GM21360 (cell line): Measurements from ENCODE around the gene PACSIN2.
A peak's percentile ranks its signal among the peaks of the same experiment; 100 is the strongest.
"Not testable (repeated sequence)": the region's sequence is repeated elsewhere in the genome, so short reads cannot be mapped to it uniquely, and the experiment has no call there.

ENCODE experiments used
- ATAC-seq: cut with Tn5 transposase; IDR thresholded peaks from one replicate; pipeline ENCODE4 v1.9.1; 2021; ENCODE audit warnings: mild to moderate bottlenecking, moderate library complexity; ENCODE audit not compliant: unreplicated experiment

PACSIN2 gene, protein sequence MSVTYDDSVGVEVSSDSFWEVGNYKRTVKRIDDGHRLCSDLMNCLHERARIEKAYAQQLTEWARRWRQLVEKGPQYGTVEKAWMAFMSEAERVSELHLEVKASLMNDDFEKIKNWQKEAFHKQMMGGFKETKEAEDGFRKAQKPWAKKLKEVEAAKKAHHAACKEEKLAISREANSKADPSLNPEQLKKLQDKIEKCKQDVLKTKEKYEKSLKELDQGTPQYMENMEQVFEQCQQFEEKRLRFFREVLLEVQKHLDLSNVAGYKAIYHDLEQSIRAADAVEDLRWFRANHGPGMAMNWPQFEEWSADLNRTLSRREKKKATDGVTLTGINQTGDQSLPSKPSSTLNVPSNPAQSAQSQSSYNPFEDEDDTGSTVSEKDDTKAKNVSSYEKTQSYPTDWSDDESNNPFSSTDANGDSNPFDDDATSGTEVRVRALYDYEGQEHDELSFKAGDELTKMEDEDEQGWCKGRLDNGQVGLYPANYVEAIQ

GRCh38 chr22:43014869-43015676, at the start of gene PACSIN2:
TSS of gene PACSIN2 (minus strand) at chr22:43015149. CDS start at chr22:42912080, 103,069 bp downstream.
- ATAC-seq = peak; percentile 88

- ATAC-seq = no peak
Observed at GRCh38 chr22:43060183-43060582, 45.2 kb upstream of the PACSIN2 start.

DNA sequence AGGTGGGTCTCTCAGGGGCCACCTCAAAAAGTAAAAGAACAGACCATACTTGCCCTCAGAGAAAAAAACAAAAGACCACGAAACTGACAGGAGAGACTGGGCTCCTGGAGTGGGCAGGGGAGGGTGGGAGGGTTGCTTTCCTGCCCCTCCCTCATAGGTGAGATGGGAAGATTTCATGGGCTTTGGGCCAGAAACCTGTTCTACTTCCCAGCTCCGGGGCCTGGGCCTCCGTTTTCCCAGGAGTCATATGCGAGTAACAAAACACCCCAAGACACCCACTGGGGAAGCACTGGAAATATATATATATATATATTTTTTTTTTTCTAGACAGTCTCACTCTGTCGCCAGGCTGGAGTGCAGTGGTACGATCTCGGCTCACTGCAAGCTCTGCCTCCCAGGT, 42.7 kb upstream of the PACSIN2 start:
- no peak for ATAC-seq

GRCh38 chr22:43053176-43053575, 38.2 kb upstream of the PACSIN2 start:
- no peak for ATAC-seq

- ATAC-seq = no peak
Observed at GRCh38 chr22:43050995-43051394, 36.0 kb upstream of the PACSIN2 start.

DNA sequence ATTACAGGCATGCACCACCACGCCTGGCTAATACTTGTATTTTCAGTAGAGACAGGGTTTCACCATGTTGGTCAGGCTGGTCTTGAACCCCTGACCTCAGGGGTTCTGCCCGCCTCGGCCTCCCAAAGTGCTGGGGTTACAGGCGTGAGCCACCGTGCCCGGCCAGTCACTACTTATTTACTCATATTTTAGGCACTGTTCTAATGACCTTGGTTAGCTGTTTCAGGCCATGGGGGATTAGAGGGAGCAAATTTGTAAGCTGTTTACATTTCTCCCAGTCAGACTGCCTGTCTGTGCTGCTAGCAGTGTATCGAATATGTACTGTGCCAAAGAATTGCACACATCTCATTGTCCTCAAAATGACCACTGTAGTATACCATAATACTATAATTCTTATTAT, 32.7 kb upstream of the PACSIN2 start:
- no peak for ATAC-seq

DNA sequence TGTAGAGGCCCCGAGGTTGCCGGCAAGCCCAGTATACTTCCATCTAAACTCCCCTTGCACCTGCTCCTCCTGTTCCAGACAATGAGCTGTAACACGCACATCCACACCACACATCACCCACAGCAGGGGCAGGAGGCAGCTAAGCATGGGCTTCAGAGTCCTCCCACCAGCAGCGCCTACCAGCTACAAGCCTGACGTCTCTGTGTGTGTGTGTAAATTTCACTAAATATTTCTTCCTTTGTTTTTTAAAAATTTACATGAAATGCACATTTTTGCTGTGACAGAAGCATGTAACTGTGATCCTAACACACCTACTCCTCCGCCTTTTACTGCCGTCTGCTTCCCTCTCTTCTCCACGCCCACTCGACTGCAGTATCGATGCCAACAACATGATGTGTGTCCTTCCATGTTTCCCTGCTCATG, 29.4 kb upstream of the PACSIN2 start:
- no peak for ATAC-seq

DNA sequence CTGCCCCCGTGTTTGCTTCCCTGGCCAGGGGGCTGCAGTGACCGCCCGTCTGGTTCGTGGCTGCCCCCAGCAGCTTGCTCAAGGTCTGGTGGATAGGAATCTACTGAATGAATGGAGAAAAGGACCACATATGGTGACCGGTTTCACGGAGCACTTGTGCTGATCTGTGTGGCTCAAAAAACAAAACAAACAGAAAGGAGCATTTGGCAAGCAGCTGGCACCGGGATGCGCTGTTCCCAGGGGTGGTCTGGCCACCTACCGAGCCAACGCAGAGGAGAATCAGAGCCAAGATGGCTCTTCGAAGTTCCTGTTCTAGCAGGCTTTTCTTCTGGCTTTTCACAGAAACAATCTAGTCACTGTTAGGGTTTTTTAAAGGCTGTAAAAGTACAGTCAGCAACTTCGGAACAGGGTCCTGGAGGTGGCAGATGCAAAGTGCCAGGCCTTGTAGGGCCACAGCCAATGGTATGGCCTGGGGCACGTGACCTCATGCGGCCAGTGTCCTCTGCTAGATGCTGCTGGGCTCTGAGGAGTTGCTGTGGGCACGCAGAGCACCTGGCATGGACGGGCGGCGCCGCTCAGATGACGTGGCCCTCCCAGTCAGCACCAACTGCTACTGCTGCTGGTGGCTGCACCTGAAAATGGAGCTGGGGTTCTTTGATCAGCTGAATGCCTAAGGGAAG, 27.3 kb upstream of the PACSIN2 start:
- no peak for ATAC-seq

DNA sequence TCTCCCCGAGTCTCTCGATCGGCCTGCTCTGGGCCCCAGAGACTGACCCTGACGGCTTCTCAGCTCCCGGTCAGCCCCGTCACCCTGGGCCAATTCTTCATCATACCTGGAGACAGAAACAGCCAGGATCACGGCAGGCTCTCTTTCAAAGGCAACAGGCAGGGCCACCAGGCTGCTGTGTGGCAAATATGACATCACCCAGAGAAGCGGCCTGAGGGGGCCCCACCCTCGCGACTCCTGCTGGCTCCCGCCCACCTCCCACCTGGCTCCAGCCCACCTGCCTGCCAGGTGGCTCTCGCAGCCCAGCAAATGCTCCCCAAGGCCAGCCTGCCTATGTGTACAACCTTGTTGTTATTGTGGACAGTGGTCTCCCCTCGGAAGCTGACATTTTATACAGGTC, 24.9 kb upstream of the PACSIN2 start:
- no peak for ATAC-seq

- ATAC-seq = no peak
Observed at GRCh38 chr22:43038325-43038724, 23.4 kb upstream of the PACSIN2 start.

DNA sequence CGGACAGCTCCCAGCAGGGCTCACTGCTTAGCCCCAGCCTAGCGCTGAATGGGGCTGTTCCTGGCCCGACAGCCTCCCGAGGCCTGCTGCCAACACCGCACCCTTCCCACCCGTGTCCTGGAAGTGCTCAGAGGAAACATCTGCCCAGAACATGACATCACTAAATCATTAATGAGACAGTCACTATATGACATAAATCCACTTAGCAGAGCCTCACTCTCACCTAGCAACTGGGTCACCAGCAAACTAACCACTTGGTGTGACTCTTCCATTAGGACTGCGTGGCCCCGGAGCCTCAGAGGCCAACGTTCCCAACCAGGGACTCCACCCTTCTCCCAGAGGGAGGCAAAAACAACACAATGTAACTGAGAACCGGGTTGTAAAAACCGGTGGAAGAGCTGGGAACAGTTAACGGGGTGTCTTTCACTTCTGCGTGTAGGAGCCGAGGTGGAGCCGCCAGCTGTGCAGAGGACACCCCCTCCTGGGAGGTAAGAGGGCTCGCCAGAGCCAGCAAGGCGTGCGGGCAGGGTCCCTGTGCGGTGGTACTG, 21.4 kb upstream of the PACSIN2 start:
- ATAC-seq = no peak

DNA sequence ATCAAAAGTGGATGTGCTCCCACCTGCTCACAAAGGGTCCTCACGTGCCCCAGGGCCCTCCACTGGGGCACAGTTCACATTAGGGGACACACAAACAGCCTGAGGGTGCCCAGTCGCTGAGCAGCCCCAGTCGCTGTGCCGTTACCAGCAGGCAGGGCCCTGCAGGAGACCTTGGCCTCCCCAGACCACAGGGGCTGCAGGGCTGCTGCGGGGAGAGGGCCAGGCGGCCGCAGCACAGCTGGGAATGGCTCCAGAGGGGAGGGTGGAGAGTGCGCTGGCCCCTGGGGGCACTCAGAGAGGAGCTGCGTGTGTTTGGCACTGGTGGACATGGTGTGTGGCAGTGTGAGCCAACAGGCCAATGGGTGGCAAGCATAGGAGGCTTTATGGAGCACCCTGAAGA, 20.3 kb upstream of the PACSIN2 start:
- no peak for ATAC-seq

- no peak for ATAC-seq
Observed at GRCh38 chr22:43031617-43032016, 16.7 kb upstream of the PACSIN2 start.

DNA sequence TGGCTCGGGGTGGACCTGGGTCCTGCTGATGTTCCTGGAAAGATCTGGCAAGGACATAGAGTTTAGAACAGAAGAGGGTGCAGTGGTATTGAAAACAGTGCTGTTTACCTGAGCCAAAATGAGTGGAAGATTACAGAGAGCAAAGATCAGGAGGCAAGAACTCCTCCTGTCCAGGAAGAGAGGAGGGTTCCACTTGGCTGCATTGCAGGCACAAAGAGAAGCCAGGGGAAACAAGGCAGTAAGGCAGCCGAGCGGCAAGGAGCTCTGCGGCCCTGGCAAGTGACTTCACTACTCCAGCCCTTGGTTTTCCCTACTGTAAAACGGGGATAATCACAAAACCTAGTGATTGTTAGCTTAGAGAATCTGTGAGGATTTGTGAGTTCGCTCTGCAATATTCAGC, 3.7 kb upstream of the PACSIN2 start:
- no peak for ATAC-seq

DNA sequence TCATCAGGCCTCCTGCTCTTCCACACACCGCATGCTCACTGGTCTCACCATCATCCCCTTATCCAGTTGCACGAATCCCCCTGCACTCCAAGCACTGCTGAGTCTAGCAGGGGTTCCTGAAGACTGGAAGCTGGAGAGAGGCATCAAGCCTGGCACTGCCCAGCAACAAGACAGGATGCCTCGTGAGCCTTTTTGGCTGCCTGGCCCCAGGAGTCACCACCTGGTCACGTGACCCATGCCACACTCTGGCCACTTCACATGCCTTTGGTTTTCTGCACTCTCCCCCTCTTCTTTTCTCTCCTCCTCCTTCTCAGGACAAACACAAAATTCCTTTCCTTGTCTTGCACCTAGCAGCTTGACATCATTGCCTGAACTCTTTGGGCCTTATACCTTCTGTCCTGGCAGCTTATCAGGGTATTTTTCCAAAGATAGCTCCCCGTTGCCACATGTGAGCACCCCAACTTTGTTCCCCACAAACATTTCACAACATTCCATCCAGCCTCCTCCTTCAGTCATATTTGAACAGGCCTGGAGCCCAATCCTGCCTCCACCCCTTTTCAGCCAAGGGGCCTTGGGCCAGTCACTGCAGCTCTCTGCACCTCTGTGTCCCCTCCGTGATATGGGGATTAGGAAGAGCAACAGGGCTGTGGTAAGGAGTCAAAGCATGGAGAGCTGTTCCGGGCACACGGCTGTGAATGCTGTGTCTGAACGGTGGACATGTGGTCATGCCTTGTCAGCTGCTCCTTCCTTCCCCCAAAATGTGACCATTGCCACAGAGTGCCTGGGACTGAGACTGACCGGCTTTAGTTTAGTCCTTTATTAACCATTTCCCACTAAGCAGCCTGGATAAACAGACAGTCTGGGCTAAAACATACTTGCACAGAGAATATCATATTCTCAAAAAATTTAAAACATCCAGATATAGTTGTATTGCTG, 2.8 kb upstream of the PACSIN2 start:
- no peak for ATAC-seq

- ATAC-seq = not testable (repeated sequence)
Observed at GRCh38 chr22:43016150-43016549, 1.2 kb upstream of the PACSIN2 start.

DNA sequence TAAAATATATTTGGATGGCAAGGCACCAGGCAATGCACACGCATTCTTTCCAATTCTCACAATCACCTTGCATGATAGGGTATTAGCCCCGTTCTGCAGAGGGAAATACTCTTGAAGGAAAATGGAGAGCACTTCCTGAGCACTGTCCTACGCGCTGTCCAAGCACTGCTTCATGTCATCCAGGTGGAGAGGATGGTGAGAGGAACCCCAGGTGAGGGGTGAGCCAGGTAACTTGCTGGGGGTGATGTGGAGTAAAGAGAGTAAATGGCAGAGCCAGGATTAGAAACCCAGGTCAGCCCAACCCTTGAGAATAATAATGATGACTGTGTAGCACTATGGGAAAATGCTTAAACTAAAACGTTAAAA, 711 bp upstream of the PACSIN2 start:
- ATAC-seq = no peak

GRCh38 chr22:43014316-43014868, 557 bp downstream of the PACSIN2 start:
- ATAC-seq = peak; percentile 19
